HepG2 (cell line): ENCODE measurements around the gene IFIT5. TPM values are rescaled to one million over a fixed set of nuclear protein-coding genes. Genes with fewer than 3 reads are reported as not detected.

ENCODE experiments used
- AGO2 ChIP-seq: fragments of 200-400 bp; formaldehyde crosslinking; optimal IDR thresholded peaks from 2 replicates; pipeline ENCODE3; 2017; ENCODE audit warnings: mild to moderate bottlenecking, low read depth, low read length, moderate library complexity
- ARNT ChIP-seq: fragments of 450-650 bp; IDR thresholded peaks from 2 replicates; pipeline ENCODE4 v1.6.1; 2017
- CREB1 ChIP-seq, 2 experiments: fragments of 450-650 bp in 1 of 2; IDR thresholded peaks; 2 replicates each; pipeline ENCODE4 v1.6.1; 2016 to 2017; ENCODE audit warnings: control low read depth in 1 of 2, mild to moderate bottlenecking in 1 of 2, missing compliant biosample characterization in 1 of 2, missing genetic modification characterization in 1 of 2
- HOXA3 ChIP-seq: sonication (generic); formaldehyde crosslinking; IDR thresholded peaks from 2 replicates; pipeline ENCODE4 v1.5.0; 2020; ENCODE audit warnings: missing genetic modification reagents
- KLF6 ChIP-seq: IDR thresholded peaks from 2 replicates; pipeline ENCODE4 v1.8.0; 2016; ENCODE audit warnings: missing biosample characterization, missing genetic modification reagents
- KMT2A ChIP-seq: sonication (generic); formaldehyde crosslinking; IDR thresholded peaks from 2 replicates; pipeline ENCODE4 v1.4.0; 2020; ENCODE audit warnings: missing genetic modification reagents
- NBN ChIP-seq: fragments of 450-650 bp; conservative IDR thresholded peaks from 2 replicates; pipeline ENCODE4 v1.6.1; 2017
- NFE2L1 ChIP-seq: sonication (generic); formaldehyde crosslinking; IDR thresholded peaks from 2 replicates; pipeline ENCODE4 v1.4.0; 2020; ENCODE audit warnings: missing genetic modification reagents, mild to moderate bottlenecking, borderline replicate concordance
- NFRKB ChIP-seq: fragments of 450-650 bp; IDR thresholded peaks from 2 replicates; pipeline ENCODE4 v1.6.1; 2017
- ONECUT2 ChIP-seq: sonication (generic); formaldehyde crosslinking; IDR thresholded peaks from 2 replicates; pipeline ENCODE4 v1.4.0; 2020; ENCODE audit warnings: missing genetic modification reagents
- RBAK ChIP-seq: sonication (generic); formaldehyde crosslinking; IDR thresholded peaks from 2 replicates; pipeline ENCODE4 v1.5.1; 2020; ENCODE audit warnings: mild to moderate bottlenecking, missing genetic modification reagents
- SNRNP70 ChIP-seq: fragments of 200-400 bp; formaldehyde crosslinking; IDR thresholded peaks from 2 replicates; pipeline ENCODE4 v1.6.1; 2017; ENCODE audit warnings: mild to moderate bottlenecking, low read depth, low read length, moderate library complexity
- SP1 ChIP-seq, 2 experiments: fragments of 450-650 bp in 1 of 2; sonication (generic) in 1 of 2; formaldehyde crosslinking in 1 of 2; IDR thresholded peaks; 2 replicates each; pipeline versions ENCODE4 v1.4.0 to v1.6.1; 2016 to 2020; ENCODE audit warnings: missing genetic modification reagents in 1 of 2
- TCF7L2 ChIP-seq: IDR thresholded peaks from 2 replicates; pipeline ENCODE4 v1.6.1; 2011; ENCODE audit warnings: mild to moderate bottlenecking, low read depth, low read length, moderate library complexity
- ZBTB1 ChIP-seq: sonication (generic); formaldehyde crosslinking; IDR thresholded peaks from 2 replicates; pipeline ENCODE4 v1.4.0; 2020; ENCODE audit warnings: missing genetic modification reagents, borderline replicate concordance
- ZKSCAN1 ChIP-seq: fragments of 150-350 bp; IDR thresholded peaks from 2 replicates; pipeline ENCODE4 v1.6.1; 2014; ENCODE audit warnings: low read length
- ZNF225 ChIP-seq: sonication (generic); formaldehyde crosslinking; IDR thresholded peaks from 2 replicates; pipeline ENCODE4 v1.4.0; 2020; ENCODE audit warnings: mild to moderate bottlenecking, missing genetic modification reagents
- ZNF607 ChIP-seq: sonication (generic); formaldehyde crosslinking; IDR thresholded peaks from 2 replicates; pipeline ENCODE4 v1.5.1; 2020; ENCODE audit warnings: missing genetic modification reagents, mild to moderate bottlenecking, borderline replicate concordance
- ZNF672 ChIP-seq: sonication (generic); formaldehyde crosslinking; IDR thresholded peaks from 2 replicates; pipeline ENCODE4 v1.8.1; 2022; ENCODE audit warnings: missing genetic modification reagents
- ZNF678 ChIP-seq: sonication (generic); formaldehyde crosslinking; IDR thresholded peaks from 2 replicates; pipeline ENCODE4 v1.4.0; 2020; ENCODE audit warnings: mild to moderate bottlenecking, missing genetic modification reagents
- ZNF749 ChIP-seq: sonication (generic); formaldehyde crosslinking; IDR thresholded peaks from 2 replicates; pipeline ENCODE4 v1.8.0; 2022; ENCODE audit warnings: mild to moderate bottlenecking, missing genetic modification reagents, moderate library complexity, borderline replicate concordance
- ZNF777 ChIP-seq: sonication (generic); formaldehyde crosslinking; IDR thresholded peaks from 2 replicates; pipeline ENCODE4 v1.4.0; 2020; ENCODE audit warnings: missing genetic modification reagents
- ZNF781 ChIP-seq: sonication (generic); formaldehyde crosslinking; IDR thresholded peaks from 2 replicates; pipeline ENCODE4 v1.5.1; 2020; ENCODE audit warnings: borderline replicate concordance, mild to moderate bottlenecking, missing genetic modification reagents; ENCODE audit errors: not compliant biosample characterization
- polyA plus RNA-seq, 8 experiments: library from polyadenylated mRNA; depleted of rRNA in 3 of 8; stranded (reverse) in 7 of 8; unstranded in 1 of 8; fragments of >200 nt; fragmentation: Illumina TruSeq in 4 of 8; extraction: Trizol in 4 of 8; gene quantifications; 2 replicates each; pipeline versions ENCODE4 v1.2.1 to v1.2.3, GENCODE V29; 2011 to 2016; ENCODE audit warnings: low read depth in 4 of 8, missing spikeins in 1 of 8, mixed read lengths in 1 of 8; ENCODE audit not compliant: insufficient read depth in 1 of 8
- total RNA-seq, 5 experiments: library from RNA; depleted of rRNA; stranded (reverse); fragments of >200 nt; fragmentation: Illumina TruSeq; extraction: Trizol; gene quantifications; 2 replicates each; pipeline ENCODE4 v1.2.3, GENCODE V29; 2016; ENCODE audit warnings: low read depth in 1 of 5
- TF ChIP-seq, protein P1 (sequence below): sonication (generic); formaldehyde crosslinking; IDR thresholded peaks from 2 replicates; pipeline ENCODE4 v1.4.0; 2020; ENCODE audit warnings: missing genetic modification reagents
- TF ChIP-seq, protein P2 (sequence below): sonication (generic); formaldehyde crosslinking; IDR thresholded peaks from 2 replicates; pipeline ENCODE4 v1.4.0; 2020; ENCODE audit warnings: missing genetic modification reagents
- TF ChIP-seq, protein P3 (sequence below): sonication (generic); formaldehyde crosslinking; IDR thresholded peaks from 2 replicates; pipeline ENCODE4 v1.4.0; 2020; ENCODE audit warnings: missing genetic modification reagents
- TF ChIP-seq, protein P4 (sequence below): sonication (generic); formaldehyde crosslinking; IDR thresholded peaks from 2 replicates; pipeline ENCODE4 v1.5.0; 2020; ENCODE audit warnings: missing genetic modification reagents

Gene IFIT5
- total and polyA plus RNA-seq, 2 of the 13 experiments (the other 11 are each of a cell fraction or from before 2014, with no cell fraction given) = 2.2 to 8.3 TPM

DNA sequence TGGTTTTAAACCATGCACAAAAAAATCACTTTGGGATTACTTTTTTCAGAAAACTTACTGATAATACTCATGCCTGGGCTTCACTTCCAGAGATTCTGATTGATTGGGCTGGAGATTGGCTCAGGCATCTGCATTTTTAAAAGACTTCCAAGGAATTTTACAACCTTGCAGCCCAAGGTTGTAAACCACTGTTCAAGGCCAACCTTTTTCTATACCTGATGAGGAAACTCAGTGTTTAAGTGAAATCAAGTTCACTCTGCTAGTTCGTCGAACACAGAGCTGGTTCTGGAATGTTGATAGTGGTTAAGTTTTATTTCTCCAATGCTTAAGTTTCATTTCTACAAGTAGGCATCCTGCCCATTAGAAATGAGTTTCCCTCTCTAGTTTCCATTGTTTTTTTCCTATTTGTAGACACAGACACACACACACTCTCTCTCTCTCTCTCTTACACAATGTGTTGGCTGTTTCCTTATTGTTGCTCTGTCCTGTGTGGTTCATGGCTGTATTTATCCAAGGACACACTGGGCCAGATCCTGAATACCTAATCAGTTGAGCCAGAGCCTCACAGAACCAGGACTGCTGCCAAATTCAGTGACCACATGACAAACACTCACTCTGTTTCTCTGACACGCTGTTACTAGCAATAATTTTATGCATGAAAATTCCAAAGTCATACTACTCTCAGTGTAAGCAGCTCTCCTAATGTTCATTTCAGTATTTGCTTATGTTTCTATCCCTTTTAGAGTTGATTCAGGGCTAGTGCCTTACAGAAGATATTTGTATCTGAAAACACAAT, 40.3 kb upstream of the IFIT5 start (continued):
- no peak for TF ChIP-seq ZNF607
- TF ChIP-seq, protein P1, sequence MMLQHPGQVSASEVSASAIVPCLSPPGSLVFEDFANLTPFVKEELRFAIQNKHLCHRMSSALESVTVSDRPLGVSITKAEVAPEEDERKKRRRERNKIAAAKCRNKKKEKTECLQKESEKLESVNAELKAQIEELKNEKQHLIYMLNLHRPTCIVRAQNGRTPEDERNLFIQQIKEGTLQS = no peak
- no peak for TF ChIP-seq RBAK
- TF ChIP-seq CREB1 (IDR thresholded peaks at IDR 0.05) = no peak
- peak; percentile 47; the same call in 1 of the 2 replicates for TF ChIP-seq CREB1 (CRISPR knock-in tag; IDR thresholded peaks at IDR 0.05)
- no peak for TF ChIP-seq ZNF749 (CRISPR knock-in tag)
- TF ChIP-seq TCF7L2 = no peak
- no peak for TF ChIP-seq ZNF777 (CRISPR knock-in tag)
- TF ChIP-seq, protein P2, sequence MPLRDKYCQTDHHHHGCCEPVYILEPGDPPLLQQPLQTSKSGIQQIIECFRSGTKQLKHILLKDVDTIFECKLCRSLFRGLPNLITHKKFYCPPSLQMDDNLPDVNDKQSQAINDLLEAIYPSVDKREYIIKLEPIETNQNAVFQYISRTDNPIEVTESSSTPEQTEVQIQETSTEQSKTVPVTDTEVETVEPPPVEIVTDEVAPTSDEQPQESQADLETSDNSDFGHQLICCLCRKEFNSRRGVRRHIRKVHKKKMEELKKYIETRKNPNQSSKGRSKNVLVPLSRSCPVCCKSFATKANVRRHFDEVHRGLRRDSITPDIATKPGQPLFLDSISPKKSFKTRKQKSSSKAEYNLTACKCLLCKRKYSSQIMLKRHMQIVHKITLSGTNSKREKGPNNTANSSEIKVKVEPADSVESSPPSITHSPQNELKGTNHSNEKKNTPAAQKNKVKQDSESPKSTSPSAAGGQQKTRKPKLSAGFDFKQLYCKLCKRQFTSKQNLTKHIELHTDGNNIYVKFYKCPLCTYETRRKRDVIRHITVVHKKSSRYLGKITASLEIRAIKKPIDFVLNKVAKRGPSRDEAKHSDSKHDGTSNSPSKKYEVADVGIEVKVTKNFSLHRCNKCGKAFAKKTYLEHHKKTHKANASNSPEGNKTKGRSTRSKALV (CRISPR knock-in tag) = no peak
- no peak for TF ChIP-seq ARNT
- TF ChIP-seq ZKSCAN1 = 0 out of 2 replicates have a peak, but pooled peaks have one; percentile 36
- TF ChIP-seq, protein P3, sequence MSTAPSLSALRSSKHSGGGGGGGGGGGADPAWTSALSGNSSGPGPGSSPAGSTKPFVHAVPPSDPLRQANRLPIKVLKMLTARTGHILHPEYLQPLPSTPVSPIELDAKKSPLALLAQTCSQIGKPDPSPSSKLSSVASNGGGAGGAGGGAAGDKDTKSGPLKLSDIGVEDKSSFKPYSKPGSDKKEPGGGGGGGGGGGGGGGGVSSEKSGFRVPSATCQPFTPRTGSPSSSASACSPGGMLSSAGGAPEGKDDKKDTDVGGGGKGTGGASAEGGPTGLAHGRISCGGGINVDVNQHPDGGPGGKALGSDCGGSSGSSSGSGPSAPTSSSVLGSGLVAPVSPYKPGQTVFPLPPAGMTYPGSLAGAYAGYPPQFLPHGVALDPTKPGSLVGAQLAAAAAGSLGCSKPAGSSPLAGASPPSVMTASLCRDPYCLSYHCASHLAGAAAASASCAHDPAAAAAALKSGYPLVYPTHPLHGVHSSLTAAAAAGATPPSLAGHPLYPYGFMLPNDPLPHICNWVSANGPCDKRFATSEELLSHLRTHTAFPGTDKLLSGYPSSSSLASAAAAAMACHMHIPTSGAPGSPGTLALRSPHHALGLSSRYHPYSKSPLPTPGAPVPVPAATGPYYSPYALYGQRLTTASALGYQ (CRISPR knock-in tag) = no peak
- no peak; the same call in 1 of the 2 replicates for TF ChIP-seq KMT2A
- no peak for TF ChIP-seq ZBTB1
- TF ChIP-seq ZNF678 = no peak
- no peak for TF ChIP-seq AGO2
- TF ChIP-seq, protein P4, sequence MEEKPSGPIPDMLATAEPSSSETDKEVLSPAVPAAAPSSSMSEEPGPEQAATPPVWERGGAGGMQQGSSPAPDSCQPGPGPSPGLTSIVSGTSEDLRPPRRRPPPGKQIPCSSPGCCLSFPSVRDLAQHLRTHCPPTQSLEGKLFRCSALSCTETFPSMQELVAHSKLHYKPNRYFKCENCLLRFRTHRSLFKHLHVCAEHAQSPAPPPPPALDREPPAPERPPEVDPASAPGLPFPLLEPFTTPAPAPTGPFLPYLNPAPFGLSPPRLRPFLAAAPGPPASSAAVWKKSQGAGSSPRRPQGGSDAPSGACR (CRISPR knock-in tag) = no peak
- no peak for TF ChIP-seq ZNF781 (CRISPR knock-in tag)
- TF ChIP-seq ZNF672 (CRISPR knock-in tag) = no peak
- TF ChIP-seq NBN = no peak
- TF ChIP-seq ONECUT2 (CRISPR knock-in tag) = no peak
- no peak for TF ChIP-seq NFRKB
- no peak for TF ChIP-seq HOXA3 (CRISPR knock-in tag)
- no peak for TF ChIP-seq SNRNP70
- peak; percentile 73; the same call in 1 of the 2 replicates for TF ChIP-seq KLF6
- no peak for TF ChIP-seq ZNF225 (CRISPR knock-in tag)
- no peak for TF ChIP-seq NFE2L1
- TF ChIP-seq SP1 (IDR thresholded peaks at IDR 0.05) = no peak
- no peak for TF ChIP-seq SP1 (CRISPR knock-in tag; IDR thresholded peaks at IDR 0.05)
